Measurements from ENCODE around the gene HSH2D. TPM values are rescaled to one million over a fixed set of nuclear protein-coding genes. Genes with fewer than 3 reads are reported as not detected.
"Not testable (repeated sequence)": the region's sequence is repeated elsewhere in the genome, so short reads cannot be mapped to it uniquely, and the experiment has no call there.

Gene HSH2D, protein sequence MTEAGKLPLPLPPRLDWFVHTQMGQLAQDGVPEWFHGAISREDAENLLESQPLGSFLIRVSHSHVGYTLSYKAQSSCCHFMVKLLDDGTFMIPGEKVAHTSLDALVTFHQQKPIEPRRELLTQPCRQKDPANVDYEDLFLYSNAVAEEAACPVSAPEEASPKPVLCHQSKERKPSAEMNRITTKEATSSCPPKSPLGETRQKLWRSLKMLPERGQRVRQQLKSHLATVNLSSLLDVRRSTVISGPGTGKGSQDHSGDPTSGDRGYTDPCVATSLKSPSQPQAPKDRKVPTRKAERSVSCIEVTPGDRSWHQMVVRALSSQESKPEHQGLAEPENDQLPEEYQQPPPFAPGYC
- polyA plus RNA-seq (ENCODE audit: insufficient read length in 10 of 10), result 1 to 10 TPM in 2 of 10 donors, under 1 TPM in 8; 0.07 to 1.3 (median 0.37) TPM
- long read RNA-seq, donor 1, result 0 reads
- long read RNA-seq, donor 2, result 0 reads
- long read RNA-seq, donor 3, result 0 reads
- long read RNA-seq, donor 4, result 0 reads
- long read RNA-seq, donor 5, result 0 reads
- long read RNA-seq, donor 6, result 0 reads
- long read RNA-seq, donor 7, result 0 reads
- long read RNA-seq, donor 8, result 0 reads
- long read RNA-seq, donor 9, result 0 reads

DNA sequence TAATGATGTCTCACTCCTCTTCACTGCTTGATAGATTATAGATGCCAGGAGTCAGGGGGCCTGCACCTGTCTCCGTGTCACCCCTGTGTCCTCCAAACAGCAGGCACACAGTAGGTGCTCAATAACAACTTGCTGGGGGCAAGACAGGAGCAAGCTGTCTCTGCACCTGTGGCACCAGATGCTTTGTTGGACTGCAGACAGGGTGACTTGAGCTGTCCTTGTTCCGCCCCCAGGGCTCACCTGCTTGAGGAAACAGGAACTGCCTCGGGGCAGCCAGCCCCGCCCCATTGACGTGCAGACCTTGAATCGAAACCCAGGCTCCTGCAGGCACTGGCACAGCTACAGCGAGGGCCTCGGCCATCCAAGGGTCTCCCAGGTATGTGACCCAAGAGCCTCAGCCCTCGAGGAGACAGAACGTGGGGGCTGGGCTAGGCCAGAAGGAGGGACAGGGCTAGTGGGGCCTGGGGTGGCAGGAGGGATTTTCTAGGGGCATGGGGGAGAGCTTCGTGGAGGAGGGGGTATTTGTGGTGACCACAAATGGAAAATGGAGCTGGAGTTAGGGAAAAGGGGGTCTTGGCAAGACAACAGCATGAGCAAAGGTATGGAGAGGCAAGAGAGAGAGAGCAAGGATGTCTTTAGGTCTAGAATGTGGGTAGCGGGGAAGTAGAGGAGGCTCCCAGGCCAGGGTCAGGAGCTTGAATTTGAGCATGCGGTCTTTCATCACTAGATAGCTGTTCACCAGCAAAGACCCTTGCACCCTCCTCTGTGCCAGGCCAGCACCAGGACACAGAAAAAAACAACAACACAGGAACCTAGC lies at the start of gene HSH2D:
Gene HSH2D, plus strand, starts transcription at position 287 of the 817 bp plus-strand sequence. CDS start 5,066 bp downstream, outside the sequence.
- peak in 1 of 3 donors; percentile 27 for DNase-seq

DNA sequence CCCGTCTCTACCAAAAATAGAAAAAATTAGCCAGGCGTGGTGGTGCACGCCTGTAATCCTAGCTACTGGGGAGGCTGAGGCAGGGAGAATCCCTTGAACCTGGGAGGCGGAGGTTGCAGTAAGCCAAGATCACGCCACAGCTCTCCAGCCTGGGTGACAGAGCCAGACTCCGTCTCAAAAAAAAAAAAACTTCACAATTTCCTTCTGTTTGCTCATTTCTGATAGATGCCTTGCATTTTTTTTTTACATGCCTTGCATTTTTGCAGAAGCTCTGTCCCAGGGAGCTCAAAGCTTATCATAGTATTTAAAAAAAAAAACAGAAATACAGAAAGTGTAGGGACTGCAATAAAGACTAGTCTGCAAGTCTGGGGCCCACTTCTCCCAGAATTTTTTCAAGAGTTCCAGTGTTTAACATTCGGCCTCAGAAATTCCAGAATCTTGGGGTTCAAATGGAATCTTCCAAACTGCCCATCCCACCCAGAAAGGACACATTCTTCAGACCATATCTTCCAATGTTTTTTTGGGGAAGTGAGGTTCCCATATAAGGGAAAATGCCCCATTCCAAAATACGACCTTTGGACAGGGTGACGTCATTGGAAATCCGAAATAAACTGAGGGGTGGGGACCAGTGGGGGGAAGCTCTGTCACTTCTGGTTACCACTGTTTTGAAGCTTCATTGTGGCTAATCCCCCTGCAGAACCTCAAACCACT lies 49.0 kb upstream of the HSH2D start:
- DNase-seq, result no peak

DNA sequence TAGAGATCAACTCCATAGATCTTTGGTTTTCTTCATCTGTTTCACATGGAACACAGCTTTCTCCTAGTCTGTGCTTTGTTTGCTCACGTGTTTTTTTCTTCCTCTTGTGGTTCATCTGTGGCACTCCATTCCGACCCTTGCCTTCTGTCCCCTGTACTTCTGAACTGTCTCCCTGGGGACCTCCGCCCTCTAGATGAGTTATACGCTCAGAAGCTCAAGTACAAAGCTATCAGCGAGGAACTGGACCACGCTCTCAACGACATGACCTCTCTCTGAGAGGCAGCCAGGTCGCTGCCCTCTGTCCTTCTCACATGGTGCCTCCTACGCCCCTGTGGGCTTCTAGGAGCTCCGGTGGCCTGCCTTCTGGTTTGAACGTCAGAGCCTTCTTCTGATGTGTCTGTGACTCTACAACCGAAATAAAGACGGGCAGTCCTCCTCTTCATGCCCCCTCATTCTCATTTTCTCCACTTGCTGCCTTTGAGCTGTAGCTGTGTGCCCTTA lies 48.4 kb upstream of the HSH2D start:
- DNase-seq, result no peak

DNA sequence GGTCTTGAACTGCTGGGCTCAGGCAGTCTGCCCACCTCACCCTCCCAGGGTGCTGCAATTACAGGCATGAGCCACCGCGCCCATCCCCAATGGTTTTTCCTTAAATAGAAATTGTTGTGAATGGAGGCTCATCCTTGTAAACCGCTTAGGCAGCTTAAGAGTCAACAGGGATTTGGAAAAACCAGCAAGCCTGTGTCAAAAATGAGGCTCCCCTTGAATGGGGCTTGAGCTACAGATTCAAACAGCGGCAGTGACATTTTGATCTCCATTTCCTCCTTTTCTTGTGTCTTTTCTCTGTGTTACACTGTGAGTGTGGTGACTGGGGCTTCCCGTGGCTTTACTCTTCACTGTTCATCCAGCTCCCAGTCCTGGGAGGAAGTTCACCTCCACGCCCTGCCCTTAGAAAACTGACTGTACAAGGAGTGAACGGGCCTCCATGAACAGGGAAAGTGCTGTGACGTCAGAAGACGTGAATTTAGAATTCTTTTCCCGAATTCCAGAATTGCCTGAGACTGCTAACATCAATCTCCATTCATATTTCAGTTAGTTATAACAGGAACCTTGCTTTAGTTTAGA lies 47.1 kb upstream of the HSH2D start:
- DNase-seq, result peak in 1 of 3 donors; percentile 20

DNA sequence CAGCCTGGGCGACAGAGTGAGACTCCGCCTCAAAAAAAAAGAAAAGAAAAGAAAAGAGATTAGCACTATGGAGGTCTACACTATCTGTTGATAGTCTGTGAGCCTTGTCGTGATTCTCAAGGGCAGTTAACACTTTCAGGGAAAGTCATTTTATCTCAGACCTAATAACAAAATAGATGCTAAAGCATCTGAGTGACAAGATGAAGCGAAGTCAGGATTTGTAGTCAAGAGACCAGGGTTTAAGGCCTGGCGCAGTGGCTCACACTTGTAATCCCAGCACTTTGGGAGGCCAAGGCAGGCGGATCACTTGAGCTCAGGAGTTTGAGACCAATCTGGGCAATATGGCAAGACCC lies 45.1 kb upstream of the HSH2D start:
- no peak for DNase-seq

DNA sequence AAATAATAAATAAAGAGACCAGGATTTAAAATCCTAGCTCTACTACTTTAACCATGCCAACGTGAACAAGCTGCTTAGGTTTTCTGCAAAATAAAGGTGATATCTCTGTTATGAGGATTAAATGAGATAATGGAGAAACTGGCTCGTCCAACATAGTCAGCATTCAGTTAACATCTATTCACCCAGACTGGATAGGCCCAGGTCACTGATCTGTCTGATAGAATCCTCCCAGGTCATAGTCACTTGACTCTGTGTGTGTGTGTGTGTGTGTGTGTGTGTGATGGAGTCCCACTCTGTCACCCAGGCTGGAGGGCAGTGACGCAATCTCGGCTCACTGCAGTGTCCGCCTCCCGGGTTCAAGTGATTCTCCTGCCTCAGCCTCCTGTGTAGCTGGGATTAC lies 44.7 kb upstream of the HSH2D start:
- DNase-seq, result no peak

DNA sequence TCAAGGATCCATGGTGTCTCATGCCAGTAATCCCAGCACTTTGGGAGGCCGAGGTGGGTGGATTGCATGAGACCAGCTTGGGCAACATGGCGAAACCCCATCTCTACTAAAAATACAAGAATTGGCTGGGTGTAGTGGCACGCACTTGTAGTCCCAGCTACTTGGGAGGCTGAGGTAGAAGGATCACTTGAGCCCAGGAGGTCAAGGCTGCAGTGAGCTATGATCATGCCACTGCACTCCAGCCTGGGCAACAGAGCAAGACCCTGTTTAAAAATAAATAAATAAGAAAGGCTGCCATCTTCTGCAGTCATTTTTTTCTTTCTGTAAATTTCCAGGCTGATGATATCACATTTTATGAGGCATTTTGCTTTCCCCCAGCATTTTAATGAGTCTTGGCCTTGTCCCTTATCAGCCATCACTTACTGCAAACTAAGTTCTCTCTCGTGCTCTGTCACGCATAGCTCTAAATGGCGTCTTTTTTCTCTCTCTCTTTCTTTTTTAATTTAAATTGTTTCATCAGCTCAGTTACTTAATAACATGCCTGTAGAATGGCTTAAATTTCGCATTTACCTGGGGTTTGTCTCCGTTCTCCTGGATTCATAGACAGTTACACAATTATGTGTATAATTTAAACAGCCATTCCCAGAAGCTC lies 44.0 kb upstream of the HSH2D start:
- not testable (repeated sequence) for DNase-seq

DNA sequence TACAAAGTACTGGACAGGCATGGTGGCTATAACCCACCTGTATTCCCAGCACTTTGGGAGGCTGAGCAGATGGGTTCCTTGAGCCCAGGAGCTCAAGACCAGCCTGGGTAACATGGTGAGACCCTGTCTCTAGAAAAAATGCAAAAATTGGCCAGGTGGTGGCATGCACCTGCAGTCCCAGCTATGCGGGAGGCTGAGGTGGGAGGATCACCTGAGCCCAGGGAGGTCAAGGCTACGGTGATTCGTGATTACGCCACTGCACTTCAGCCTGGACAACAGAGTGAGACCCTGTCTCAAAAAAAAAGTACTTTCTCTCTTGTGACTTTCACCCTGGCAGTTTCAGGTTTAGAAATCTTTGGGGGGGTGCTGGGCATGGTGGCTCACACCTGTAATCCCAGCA lies 43.0 kb upstream of the HSH2D start:
- DNase-seq, result no peak

DNA sequence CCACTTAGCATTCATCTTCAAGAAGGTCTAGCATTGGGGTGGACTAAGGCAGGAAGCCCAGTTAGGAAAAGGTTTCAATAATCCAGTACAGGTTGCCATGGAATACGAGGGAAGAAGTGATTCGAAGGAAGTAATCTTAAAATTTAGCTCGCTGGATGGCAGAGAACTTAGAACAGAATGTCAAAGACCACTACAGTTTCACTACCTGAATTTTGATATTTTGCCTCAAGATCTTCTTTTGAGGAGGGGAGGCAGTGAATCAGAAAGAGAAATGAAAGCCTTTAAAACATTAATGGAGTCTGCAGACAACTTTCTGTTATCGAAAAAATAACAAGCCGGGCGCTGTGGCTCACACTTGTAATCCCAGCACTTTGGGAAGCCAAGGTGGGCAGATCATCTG lies 38.8 kb upstream of the HSH2D start:
- DNase-seq, result no peak

DNA sequence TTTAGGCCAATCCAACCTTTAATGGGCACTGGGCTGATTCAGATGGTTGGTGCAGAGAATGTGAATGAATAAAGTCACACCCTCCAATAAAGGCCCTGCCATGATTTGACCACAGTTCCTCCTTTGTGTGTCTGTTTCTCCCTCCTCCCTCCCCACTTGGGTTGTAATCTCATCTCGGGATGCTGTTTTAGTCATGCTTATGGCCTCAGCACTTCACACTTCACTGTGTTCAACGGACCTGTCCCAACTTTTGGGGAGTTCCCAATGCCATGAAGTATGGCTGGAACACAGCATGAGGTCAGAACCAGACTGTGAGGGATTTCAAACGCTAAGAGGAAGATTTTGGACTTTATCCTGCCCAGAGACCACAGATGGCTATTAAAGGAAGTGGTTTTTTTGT lies 37.4 kb upstream of the HSH2D start:
- DNase-seq, result no peak

DNA sequence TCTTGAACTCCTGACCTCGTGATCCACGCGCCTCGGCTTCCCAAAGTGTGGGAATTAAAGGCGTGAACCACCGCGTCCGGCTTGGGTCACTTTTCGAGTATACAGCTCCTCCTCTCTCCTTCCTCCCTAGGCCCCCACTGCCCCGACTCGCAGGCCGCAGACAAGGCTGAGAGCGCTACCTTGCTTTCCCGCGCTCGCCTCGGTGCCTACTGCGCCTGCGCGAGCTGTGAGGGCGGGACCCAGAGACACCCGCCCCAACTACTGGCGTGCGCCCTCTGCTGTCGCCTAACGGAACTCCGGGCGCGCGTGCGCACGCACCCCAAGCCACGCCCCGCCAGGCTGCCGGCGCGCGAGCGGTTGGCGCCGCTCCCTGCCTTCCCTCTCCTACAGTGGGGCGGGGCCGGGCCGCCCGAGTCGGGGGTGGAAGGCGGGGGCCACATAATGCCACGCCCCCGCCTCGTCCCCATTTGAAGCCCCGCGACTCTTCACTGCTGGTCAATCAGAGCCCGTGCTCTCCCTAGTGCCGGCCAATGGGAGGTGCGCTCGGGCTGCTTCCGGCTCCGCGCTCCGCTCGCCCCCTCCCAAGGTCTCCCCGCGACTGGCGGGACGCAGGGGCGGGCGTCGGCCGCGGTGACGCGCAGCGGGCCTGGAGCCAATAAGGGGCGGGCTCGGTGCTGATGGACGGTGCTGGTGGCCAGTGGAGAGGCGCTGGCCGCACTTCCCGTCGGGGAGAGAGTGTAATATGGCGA lies 32.2 kb upstream of the HSH2D start, which contains the start of gene RAB8A:
Gene RAB8A, plus strand, starts transcription at position 730 of the 749 bp plus-strand sequence. Its CDS starts 13 bp downstream, at position 743.
- DNase-seq, result peak; percentile 99 to 100 (median 99)

DNA sequence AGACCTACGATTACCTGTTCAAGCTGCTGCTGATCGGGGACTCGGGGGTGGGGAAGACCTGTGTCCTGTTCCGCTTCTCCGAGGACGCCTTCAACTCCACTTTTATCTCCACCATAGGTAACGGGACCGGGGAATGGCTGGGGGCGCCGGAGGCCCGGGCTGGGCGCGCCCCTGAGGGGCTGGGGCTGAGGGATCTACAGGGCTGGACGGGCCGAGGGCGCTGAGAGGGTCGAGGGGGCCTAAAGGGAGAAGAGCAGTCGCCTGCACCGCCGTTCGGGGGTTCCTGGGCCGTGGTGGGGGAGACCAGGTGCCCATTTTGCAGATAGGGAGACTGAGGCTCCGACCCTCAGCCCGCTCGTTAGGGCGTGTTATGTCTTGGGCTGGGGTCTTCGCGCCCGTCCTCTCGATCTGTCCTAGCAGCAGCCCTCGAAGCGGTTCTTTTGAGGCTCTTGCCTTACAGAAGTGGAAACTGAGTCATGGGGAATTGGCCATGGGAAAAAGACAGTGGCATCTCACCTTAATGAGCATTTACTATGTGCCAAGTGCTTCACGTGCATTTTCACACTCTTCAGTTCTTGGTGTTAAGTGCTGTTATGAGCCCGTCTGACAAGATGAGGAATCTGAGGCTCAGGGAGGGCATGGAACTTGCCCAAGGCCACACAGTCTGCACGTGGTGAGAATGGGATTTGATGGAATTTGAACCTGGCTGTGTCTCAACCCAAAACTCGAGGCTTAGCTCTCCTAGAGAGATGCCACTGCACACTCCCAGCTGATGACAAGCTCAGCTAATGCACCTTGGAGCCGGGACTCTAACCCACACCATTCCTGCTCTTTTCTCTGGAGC lies 31.4 kb upstream of the HSH2D start:
- DNase-seq, result no peak

DNA sequence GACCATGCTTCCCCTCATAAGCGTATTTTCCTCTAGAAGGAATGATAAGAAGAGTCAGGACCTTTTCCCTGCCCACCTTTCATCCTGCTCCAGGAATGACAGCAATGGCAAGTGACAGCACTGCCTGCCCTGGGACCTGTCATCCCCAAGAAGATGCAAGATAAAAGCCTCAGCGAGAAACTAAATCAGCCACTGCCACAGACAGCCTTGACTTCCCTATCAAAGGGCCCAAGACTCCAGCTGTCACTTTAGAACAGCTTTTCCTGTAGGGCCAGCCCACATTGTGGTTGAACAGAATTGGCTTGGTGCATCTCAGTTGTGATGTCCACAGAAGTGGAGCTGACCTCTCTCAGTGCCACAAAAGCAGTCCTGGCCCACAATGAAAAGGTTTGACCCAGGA lies 30.7 kb upstream of the HSH2D start:
- DNase-seq, result no peak

DNA sequence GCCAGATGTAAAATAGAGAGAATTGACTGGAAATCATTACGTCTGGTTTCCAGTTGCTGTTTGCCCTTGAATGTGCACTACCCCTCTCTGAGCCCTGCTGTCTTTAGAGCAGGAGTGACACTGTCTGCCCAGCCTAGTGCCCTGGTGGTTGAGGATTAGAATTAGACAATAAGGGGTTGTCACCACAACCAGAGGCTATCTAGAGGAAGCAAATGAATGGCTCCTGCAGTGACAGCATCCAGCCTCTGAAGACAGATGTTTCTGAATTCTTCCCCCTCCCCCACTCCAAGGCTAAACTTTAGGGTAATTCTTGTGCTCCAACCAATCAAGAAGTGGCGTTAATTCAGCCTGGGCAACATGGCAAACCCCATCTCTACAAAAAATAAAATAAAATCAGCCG lies 29.8 kb upstream of the HSH2D start:
- DNase-seq, result no peak

DNA sequence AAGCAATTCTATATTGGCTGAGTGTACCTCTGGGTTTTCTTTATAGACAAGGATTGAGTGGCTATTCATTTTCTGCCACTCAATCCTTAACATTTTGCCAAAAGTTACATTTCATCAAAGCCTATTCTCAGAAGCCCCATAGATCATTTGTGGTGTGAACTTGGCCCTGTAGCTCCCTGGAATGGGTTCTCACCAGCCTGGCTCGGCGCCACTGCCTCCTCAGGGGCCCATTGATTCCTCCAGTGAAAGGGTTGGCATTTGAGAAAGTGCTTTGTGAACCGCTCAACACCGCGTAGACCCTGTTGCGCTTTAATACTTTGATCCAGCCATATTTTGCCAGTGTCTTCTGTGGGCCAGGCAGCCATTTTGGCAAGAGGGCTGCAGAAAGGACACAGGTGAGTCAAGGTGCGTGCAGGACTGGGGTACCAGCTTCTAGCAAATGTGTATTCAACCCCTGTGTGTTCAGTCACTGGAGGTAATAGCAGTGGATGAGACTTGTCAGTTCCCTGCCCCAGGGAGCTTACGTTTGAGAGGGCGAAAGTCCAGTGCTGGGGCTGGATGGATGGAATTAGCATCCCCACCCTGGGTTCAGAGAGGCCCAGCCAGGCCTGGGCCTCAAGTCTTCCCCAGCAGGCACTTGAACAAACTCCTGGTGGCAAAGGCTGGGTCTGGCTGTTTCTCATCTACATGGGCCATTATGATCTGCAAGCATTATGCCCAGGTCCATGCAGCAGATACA lies 28.0 kb upstream of the HSH2D start:
- DNase-seq, result no peak

DNA sequence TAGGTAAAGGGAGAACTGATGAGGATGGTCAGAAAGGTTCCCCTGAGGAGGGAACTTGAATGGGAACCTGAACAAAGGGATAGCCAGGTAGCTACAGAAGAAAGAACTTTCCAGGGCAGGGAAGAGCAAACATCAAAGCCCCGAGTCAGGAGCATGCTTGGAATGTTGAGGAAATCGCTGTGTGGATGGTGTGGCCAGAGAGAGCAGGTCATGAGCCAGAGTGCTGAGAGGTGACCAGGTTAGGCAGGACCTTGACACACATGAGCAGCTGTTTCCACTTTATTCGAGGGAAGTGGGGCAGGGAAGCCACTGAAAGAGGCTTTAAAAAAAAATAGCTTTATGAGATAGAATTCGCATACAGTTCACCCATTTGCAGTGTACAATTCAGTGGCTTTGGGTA lies 27.4 kb upstream of the HSH2D start:
- no peak for DNase-seq

DNA sequence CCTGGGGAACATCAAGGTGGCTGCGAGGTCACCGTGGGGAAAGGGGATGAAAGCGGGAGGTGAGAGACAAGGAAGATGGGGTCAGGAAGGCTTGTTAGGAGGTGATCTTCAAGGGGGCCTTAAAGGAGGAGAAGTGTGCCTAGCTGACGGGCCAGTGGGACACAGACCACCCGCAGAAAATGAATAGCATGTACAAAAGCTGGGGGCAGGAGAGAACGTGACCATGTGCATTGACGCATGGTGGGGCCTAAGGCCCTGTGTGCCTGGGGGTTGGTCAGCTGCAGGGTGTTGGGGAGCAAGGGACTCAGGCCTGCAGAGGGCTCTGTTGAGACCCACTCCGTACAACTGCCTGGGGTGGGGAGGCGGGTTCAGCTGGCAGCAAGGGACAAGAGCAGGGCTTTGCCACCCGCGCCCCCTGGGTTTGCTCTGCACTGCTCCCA lies 25.9 kb upstream of the HSH2D start:
- no peak for DNase-seq

DNA sequence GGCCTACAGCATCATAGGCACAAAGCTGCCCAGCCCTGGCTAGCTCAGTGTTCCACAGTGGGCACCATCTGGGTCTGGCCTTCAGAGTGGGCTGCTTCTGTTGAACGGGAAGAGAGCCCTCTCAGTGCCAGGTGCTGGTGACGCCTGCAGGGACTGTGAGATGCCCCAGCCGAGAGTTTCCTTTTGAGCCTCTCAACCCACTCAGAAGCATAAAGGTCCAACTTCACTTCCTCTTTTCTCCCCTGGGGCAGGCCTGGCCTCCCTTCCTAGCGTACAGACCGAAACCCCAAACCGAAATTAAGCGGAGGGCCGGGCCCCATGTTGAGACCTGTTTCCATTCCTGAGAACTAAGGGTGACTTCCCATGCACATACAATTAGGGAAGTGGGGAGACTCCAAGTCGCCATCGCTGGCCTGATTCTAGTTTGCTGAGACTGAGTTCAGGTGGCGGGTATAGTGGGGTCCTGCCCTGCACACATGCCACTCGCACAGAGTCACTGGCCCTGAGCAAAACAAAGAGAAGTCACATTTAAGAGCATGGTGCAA lies 24.9 kb upstream of the HSH2D start:
- peak in 1 of 3 donors; percentile 37 for DNase-seq
